HCT116 (cell line): ENCODE measurements around the gene RECQL5. TPM values are rescaled to one million over a fixed set of nuclear protein-coding genes. Genes with fewer than 3 reads are reported as not detected.

ENCODE experiments used
- ATAC-seq: fragments of 200-7000 bp; cut with Tn5 transposase; 2 replicates; pipeline ENCODE4 v1.9.1; 2020; ENCODE audit warnings: mild to moderate bottlenecking, moderate library complexity
- BruUV-seq: library from RNA; stranded (reverse); fragments of 400-500 nt; replicated peaks from 2 replicates; lab custom pipeline; 2021; lab: Mats Ljungman, UMichigan
- CTCF ChIA-PET: fragments of 300-600 bp; sonication (Branson Sonifier 250); formaldehyde crosslinking; loops from one replicate; lab custom pipeline; 2021; ENCODE audit warnings: antibody characterized with exemption; lab: Charles Lee
- POLR2A ChIA-PET: fragments of 300-600, 350-600 bp; sonication (Branson Sonifier 250); formaldehyde crosslinking; loops from one replicate; lab custom pipeline; 2021; ENCODE audit warnings: antibody characterized with exemption; lab: Charles Lee
- RAD21 ChIA-PET, 2 experiments: fragments of 300-600 bp; sonication (Branson Sonifier 250); formaldehyde crosslinking; loops; one replicate each; lab custom pipeline; 2023; ENCODE audit warnings: low total read pairs in 2 of 2; ENCODE audit not compliant: uncharacterized antibody in 2 of 2, unreplicated experiment in 2 of 2, low non-redundant PET in 1 of 2; lab: Charles Lee
- DNase-seq: peaks from one replicate; pipeline ENCODE4 v3.0.0-alpha.2; 2010; ENCODE audit warnings: low read depth, low spot score
- H2AFZ ChIP-seq: fragments of 200-600 bp; shearing (Covaris generic), sonication (generic); 2 replicates; pipeline ENCODE4 v1.6.1; 2017; ENCODE audit warnings: low read depth, mixed run types, mixed read lengths, antibody characterized with exemption, low read length; ENCODE audit not compliant: poor library complexity, severe bottlenecking
- H3K27ac ChIP-seq: 2 replicates; pipeline ENCODE4 v1.5.1; 2012; ENCODE audit warnings: low read depth, low read length
- H3K27me3 ChIP-seq: fragments of 200-600 bp; sonication (generic); 2 replicates; pipeline ENCODE4 v1.6.1; 2016; ENCODE audit warnings: mixed run types, low read length, mixed read lengths; ENCODE audit not compliant: insufficient read depth
- H3K36me3 ChIP-seq, 2 experiments: fragments of 200-500 bp in 1 of 2; fragments of 200-600 bp in 1 of 2; sonication (Bioruptor generic) in 1 of 2; sonication (generic) in 1 of 2; 2 replicates each; pipeline versions ENCODE4 v1.5.1 to v1.6.1; 2014 to 2016; ENCODE audit warnings: low read length in 2 of 2, inconsistent platforms in 1 of 2, mixed read lengths in 1 of 2, mixed run types in 1 of 2; ENCODE audit not compliant: insufficient read depth in 2 of 2, control insufficient read depth in 1 of 2
- H3K4me1 ChIP-seq, 2 experiments: fragments of 200-600 bp in 1 of 2; sonication (generic) in 1 of 2; 2 replicates each; pipeline versions ENCODE4 v1.5.1 to v1.6.1; 2012 to 2017; ENCODE audit warnings: low read length in 2 of 2, inconsistent platforms in 1 of 2, mild to moderate bottlenecking in 1 of 2, mixed read lengths in 1 of 2, mixed run types in 1 of 2, moderate library complexity in 1 of 2; ENCODE audit not compliant: insufficient read depth in 2 of 2, control insufficient read depth in 1 of 2
- H3K4me2 ChIP-seq: fragments of 200-600 bp; sonication (generic); 2 replicates; pipeline ENCODE4 v1.6.1; 2017; ENCODE audit warnings: mixed run types, low read length, mixed read lengths
- H3K4me3 ChIP-seq, 2 experiments: fragments of 200-600 bp in 1 of 2; sonication (generic) in 1 of 2; replicated peaks in 1 of 2; 2 replicates each; pipeline ENCODE4 v1.5.1; 2011 to 2016; ENCODE audit warnings: low read length in 2 of 2, control low read depth in 1 of 2, low read depth in 1 of 2, mild to moderate bottlenecking in 1 of 2, mixed read lengths in 1 of 2, mixed run types in 1 of 2
- H3K79me2 ChIP-seq: fragments of 200-600 bp; sonication (generic); 2 replicates; pipeline ENCODE4 v1.6.1; 2017; ENCODE audit warnings: mild to moderate bottlenecking, mixed run types, low read length, moderate library complexity, mixed read lengths; ENCODE audit not compliant: insufficient read depth
- H3K9ac ChIP-seq: fragments of 200-600 bp; sonication (generic); 2 replicates; pipeline ENCODE4 v1.6.1; 2016; ENCODE audit warnings: low read length, mixed read lengths
- H3K9me2 ChIP-seq: fragments of 200-600 bp; sonication (generic), shearing (Covaris generic); 2 replicates; pipeline ENCODE4 v1.6.1; 2017; ENCODE audit warnings: mixed run types, mild to moderate bottlenecking, moderate library complexity; ENCODE audit not compliant: insufficient read depth
- H3K9me3 ChIP-seq, 2 experiments: fragments of 200-500 bp in 1 of 2; fragments of 200-600 bp in 1 of 2; sonication (Bioruptor generic) in 1 of 2; sonication (generic) in 1 of 2; 2 replicates each; pipeline ENCODE4 v1.6.1; 2014 to 2017; ENCODE audit warnings: low read length in 2 of 2, mixed read lengths in 2 of 2, inconsistent platforms in 1 of 2, low read depth in 1 of 2, mild to moderate bottlenecking in 1 of 2, mixed run types in 1 of 2, moderate library complexity in 1 of 2; ENCODE audit not compliant: control insufficient read depth in 1 of 2, insufficient read depth in 1 of 2
- H4K20me1 ChIP-seq: fragments of 200-600 bp; sonication (generic), shearing (Covaris generic); 2 replicates; pipeline ENCODE4 v1.6.1; 2017; ENCODE audit warnings: mixed run types, mild to moderate bottlenecking, moderate library complexity; ENCODE audit not compliant: insufficient read depth
- CEBPB ChIP-seq: IDR thresholded peaks from 2 replicates; pipeline ENCODE4 v1.6.1; 2012; ENCODE audit warnings: low read depth
- CTCF ChIP-seq, 3 experiments: fragments of 200-600 bp in 1 of 3; sonication (generic) in 1 of 3; IDR thresholded peaks in 2 of 3; conservative IDR thresholded peaks in 1 of 3; 2 replicates each; pipeline ENCODE4 v1.5.1; 2012 to 2017; ENCODE audit warnings: low read depth in 2 of 3, low read length in 2 of 3, antibody characterized with exemption in 1 of 3, borderline replicate concordance in 1 of 3, control low read depth in 1 of 3, mild to moderate bottlenecking in 1 of 3, mixed read lengths in 1 of 3, mixed run types in 1 of 3, moderate library complexity in 1 of 3; ENCODE audit not compliant: insufficient read depth in 1 of 3
- SRF ChIP-seq: IDR thresholded peaks from 2 replicates; pipeline ENCODE4 v1.6.1; 2012; ENCODE audit warnings: low read depth
- intact Hi-C: fragments of 100-400 bp; cut with micrococcal nuclease; formaldehyde crosslinking; loops from 2 replicates; pipeline ENCODE4 v1.10.0; 2022
- total RNA-seq: library from RNA; stranded (reverse); gene quantifications from one replicate; pipeline ENCODE4 v1.2.1, GENCODE V29; 2021; ENCODE audit not compliant: unreplicated experiment

The RECQL5 gene
- total RNA-seq, 1 experiment from 2014 or later: 83.3 TPM

- no TSS peak for BruUV-seq
- peak; percentile 80 for ATAC-seq
- POLR2A ChIA-PET: interaction anchor here (0.6 to 1.0 kb wide), 2 partner anchors 18 to 239 kb away, joined by 3 to 5 read pairs; no protein-coding TSS in a partner anchor
Measured at GRCh38 chr17:75619506-75620431, 47.2 kb downstream of the RECQL5 start.

More at GRCh38 chr17:75619506-75620431, 47.2 kb downstream of the RECQL5 start:
- Histone ChIP-seq H3K4me3 (no peak overlapping the region), H3K9ac (no peak overlapping the region), H3K27ac (no peak overlapping the region), H3K9me2 (no peaks in the 10 kb centered on the region), H3K9me3 (no peaks in the 10 kb centered on the region), H3K4me2 (no peak overlapping the region), H4K20me1 (no peaks in the 10 kb centered on the region), H3K4me1 (peaks cover 0 to 5% of the 10 kb centered on the region in 2 experiments; a peak in 1 of 4 replicates), H3K27me3 (no peaks in the 10 kb centered on the region), H3K79me2 (no peaks in the 10 kb centered on the region), H3K36me3 (no peaks in the 10 kb centered on the region), H2AFZ (no peak overlapping the region)
- no peak for DNase-seq
- no peak for TF ChIP-seq SRF
- no peak for TF ChIP-seq CEBPB
- peak; percentile 41 to 73 (median 65); a peak in 5 of 6 replicates for TF ChIP-seq CTCF (IDR thresholded peaks at IDR 0.05 in 2 of 3, conservative IDR thresholded peaks at IDR 0.05 in 1 of 3; ENCODE audit: borderline replicate concordance in 1 of 3, insufficient read depth in 1 of 3, low read depth in 2 of 3, low read length in 2 of 3)
- ChIA-PET CTCF (interaction anchor here (0.8 to 6.9 kb wide), 8 partner anchors 9 to 128 kb away, joined by 3 to 63 read pairs (median 5); partner anchors contain the start of gene SMIM5), RAD21 (no interaction called here)
- intact Hi-C loops: no loop called here
